ENCODE measurements around the gene NT5M. TPM values are rescaled to one million over a fixed set of nuclear protein-coding genes. Genes with fewer than 3 reads are reported as not detected.

Gene NT5M
- total RNA-seq, 1 donor from 2014 or later: 5.8 TPM

GRCh38 chr17:17395246-17395802 lies 92.2 kb downstream of the NT5M start:
- Mint-ChIP-seq H3K36me3 (ENCODE audit: low read depth) (no peaks in the 10 kb centered on the region), H3K27ac (no peak overlapping the region), H3K27me3 (ENCODE audit: insufficient read depth) (peaks cover 8% of the 10 kb centered on the region), H3K9me3 (no peaks in the 10 kb centered on the region), H3K4me3 (no peak overlapping the region), H3K4me1 (ENCODE audit: low read depth) (peaks cover 15% of the 10 kb centered on the region)
- no peak for DNase-seq (ENCODE audit: low spot score)
- intact Hi-C loops (cut with micrococcal nuclease): no loop called here

- intact Hi-C loops (cut with micrococcal nuclease): no loop called here
- Mint-ChIP-seq H3K4me1 (ENCODE audit: low read depth) (peaks cover 15% of the 10 kb centered on the region), H3K9me3 (no peaks in the 10 kb centered on the region), H3K36me3 (ENCODE audit: low read depth) (no peaks in the 10 kb centered on the region), H3K27me3 (ENCODE audit: insufficient read depth) (peaks cover 8% of the 10 kb centered on the region), H3K4me3 (no peak overlapping the region), H3K27ac (no peak overlapping the region)
- no peak for DNase-seq (ENCODE audit: low spot score)
These were observed 92.7 kb downstream of the NT5M start for GRCh38 chr17:17395885-17396284.

Other genes with a start within 250 kb of the NT5M start
- 18.5 and 20.5 TPM in 2 replicates for gene PLD6, start 97.0 kb upstream of the NT5M start, total RNA-seq
- gene FLCN, start 66.2 kb upstream of the NT5M start, total RNA-seq: 35.5 and 36.4 TPM in 2 replicates
- gene COPS3, start 22.1 kb upstream of the NT5M start, total RNA-seq: 122 and 131 TPM in 2 replicates
- 13.8 and 15.2 TPM in 2 replicates for gene MED9, start 173.6 kb downstream of the NT5M start, total RNA-seq
- 10.1 and 12.9 TPM in 2 replicates for gene RASD1, start 193.0 kb downstream of the NT5M start, total RNA-seq